Medulla oblongata (tissue), 1 donor: ENCODE data around the gene UVRAG.

Experiments
- DNase-seq: peaks from one replicate; pipeline ENCODE4 v3.0.0-alpha.2; 2015; ENCODE audit errors: extremely low spot score

The UVRAG gene

GRCh38 chr11:76190376-76190775 lies 375.4 kb downstream of the UVRAG start:
- DNase-seq = no peak
